ENCODE results near the gene C5. TPM values are rescaled to one million over a fixed set of nuclear protein-coding genes. Genes with fewer than 3 reads are reported as not detected.

Gene C5
- total RNA-seq, 1 experiment from 2014 or later: 0.66 TPM

GRCh38 chr9:120924698-120925534 lies 125.2 kb downstream of the C5 start:
- ChIA-PET RAD21 (ENCODE audit: low non-redundant PET in 1 of 2, low total read pairs in 2 of 2, uncharacterized antibody in 2 of 2, unreplicated experiment in 2 of 2) (no interaction called here), POLR2A (no interaction called here), CTCF (interaction anchor here (1.5 kb wide), 1 partner anchor 168 kb away, joined by 3 read pairs; no protein-coding TSS in a partner anchor)
- no peak overlapping the region for H3K4me2 ChIP-seq (ENCODE audit: low read length)
- H3K9me2 ChIP-seq (ENCODE audit: insufficient read depth): no peaks in the 10 kb centered on the region
- no peak overlapping the region for H3K4me3 ChIP-seq (replicated peaks in 1 of 2; ENCODE audit: low read depth in 1 of 2, low read length in 2 of 2)
- no peaks in the 10 kb centered on the region for H3K9me3 ChIP-seq (ENCODE audit: control insufficient read depth in 1 of 2, insufficient read depth in 1 of 2, low read depth in 1 of 2, low read length in 2 of 2)
- no TSS peak for BruUV-seq (replicated peaks)
- intact Hi-C loops (cut with micrococcal nuclease): no loop called here
- no peak overlapping the region for H3K27ac ChIP-seq (ENCODE audit: low read depth, low read length)
- H3K4me1 ChIP-seq (ENCODE audit: control insufficient read depth in 1 of 2, insufficient read depth in 2 of 2, low read length in 2 of 2): peaks cover 0 to 8% of the 10 kb centered on the region in 2 experiments; a peak in 1 of 4 replicates
- no peaks in the 10 kb centered on the region for H3K79me2 ChIP-seq (ENCODE audit: insufficient read depth, low read length)
- H2AFZ ChIP-seq (ENCODE audit: low read depth, low read length, poor library complexity, severe bottlenecking): no peak overlapping the region
- no peak for DNase-seq (ENCODE audit: low read depth, low spot score)
- no peaks in the 10 kb centered on the region for H3K27me3 ChIP-seq (ENCODE audit: insufficient read depth, low read length)
- no peak overlapping the region for H3K9ac ChIP-seq (ENCODE audit: low read length)
- TF ChIP-seq REST (IDR thresholded peaks at IDR 0.05; ENCODE audit: low read depth): no peak
- TF ChIP-seq FOSL1 (IDR thresholded peaks at IDR 0.05; ENCODE audit: low read depth): no peak
- no peak for TF ChIP-seq CEBPB (IDR thresholded peaks at IDR 0.05; ENCODE audit: low read depth)
- TF ChIP-seq SIN3A (IDR thresholded peaks at IDR 0.05; ENCODE audit: low read depth): no peak
- no peaks in the 10 kb centered on the region for H3K36me3 ChIP-seq (ENCODE audit: control insufficient read depth in 1 of 2, insufficient read depth in 2 of 2, low read length in 2 of 2)
- H4K20me1 ChIP-seq (ENCODE audit: insufficient read depth): no peaks in the 10 kb centered on the region
- ATAC-seq: no peak

Measured in HCT116 (cell line).